HG03469 (cell line): ENCODE data around the gene DNM1L.

ENCODE experiments used
- ATAC-seq: cut with Tn5 transposase; IDR thresholded peaks from one replicate; pipeline ENCODE4 v1.9.1; 2021; ENCODE audit warnings: mild to moderate bottlenecking, moderate library complexity, moderate number of reproducible peaks; ENCODE audit not compliant: unreplicated experiment

Gene DNM1L

GRCh38 chr12:32679091-32679919 lies at the start of gene DNM1L:
Gene DNM1L (plus strand): TSS chr12:32679301. CDS start chr12:32679364, 63 bp downstream.
- peak; percentile 94 for ATAC-seq

GRCh38 chr12:32641287-32641901 lies 37.7 kb upstream of the DNM1L start:
- no peak for ATAC-seq

- ATAC-seq: no peak
Measured at GRCh38 chr12:32644431-32644830, 34.7 kb upstream of the DNM1L start.

- no peak for ATAC-seq
Measured at GRCh38 chr12:32647275-32647674, 31.8 kb upstream of the DNM1L start.

GRCh38 chr12:32650508-32650907 lies 28.6 kb upstream of the DNM1L start:
- no peak for ATAC-seq

- no peak for ATAC-seq
Measured at GRCh38 chr12:32651151-32651955, 27.7 kb upstream of the DNM1L start.

GRCh38 chr12:32651956-32652210 lies 27.2 kb upstream of the DNM1L start:
- ATAC-seq: no peak

GRCh38 chr12:32659908-32660440 lies 19.1 kb upstream of the DNM1L start:
- ATAC-seq: no peak

GRCh38 chr12:32661706-32662105 lies 17.4 kb upstream of the DNM1L start:
- ATAC-seq: no peak

- ATAC-seq: no peak
Measured at GRCh38 chr12:32662665-32663064, 16.4 kb upstream of the DNM1L start.

- ATAC-seq: no peak
Measured at GRCh38 chr12:32666018-32666417, 13.1 kb upstream of the DNM1L start.

- no peak for ATAC-seq
Measured at GRCh38 chr12:32669584-32669983, 9.5 kb upstream of the DNM1L start.

- ATAC-seq: no peak
Measured at GRCh38 chr12:32671930-32672780, 6.9 kb upstream of the DNM1L start.

GRCh38 chr12:32679920-32680237 lies 778 bp downstream of the DNM1L start:
- no peak for ATAC-seq

GRCh38 chr12:32680787-32681186 lies 1.7 kb downstream of the DNM1L start:
- no peak for ATAC-seq

- ATAC-seq: no peak
Measured at GRCh38 chr12:32681272-32681671, 2.2 kb downstream of the DNM1L start.

GRCh38 chr12:32686340-32686739 lies 7.2 kb downstream of the DNM1L start:
- ATAC-seq: no peak

GRCh38 chr12:32688786-32689185 lies 9.7 kb downstream of the DNM1L start:
- ATAC-seq: no peak

GRCh38 chr12:32690927-32691326 lies 11.8 kb downstream of the DNM1L start:
- ATAC-seq: no peak

GRCh38 chr12:32692358-32692757 lies 13.3 kb downstream of the DNM1L start:
- ATAC-seq: peak; percentile 49

- ATAC-seq: no peak
Measured at GRCh38 chr12:32693036-32693435, 13.9 kb downstream of the DNM1L start.
